Left cardiac atrium (tissue), 4 donors: ENCODE data around the gene SDK1. TPM values are rescaled to one million over a fixed set of nuclear protein-coding genes. Genes with fewer than 3 reads are reported as not detected.

Source experiments
- ATAC-seq, 2 donors: fragments of 200-7000 bp; cut with Tn5 transposase; one replicate each; pipeline ENCODE4 v1.9.1; 2020; ENCODE audit warnings: mild to moderate bottlenecking in 2 of 2, moderate library complexity in 2 of 2
- DNase-seq: peaks from one replicate; pipeline ENCODE4 v3.0.0-alpha.2; 2020
- intact Hi-C, 2 donors: fragments of 100-400 bp; cut with DNase I; formaldehyde crosslinking; loops; one replicate each; pipeline versions ENCODE4 v1.14.1 to v1.15.1; 2022 to 2023
- total RNA-seq, 2 donors: library from RNA; stranded (reverse); fragmentation: NEBNext Ultra II Directional; extraction: Animal tissue kit (Norgen Biotek cat#: 25700); gene quantifications; one replicate each; pipeline ENCODE4 v1.2.1, GENCODE V29; 2021
- donor health status: DM: no; HTN: yes; CAD: no.
- donor health status: DM: no; HTN: yes; CAD: no; lungs with severe emphysema.
- donor health status: DM: yes; HTN: yes; CAD: no.
- donor health status: Dilated cardiomyopathy.

Gene SDK1
- total RNA-seq, 2 donors from 2014 or later, result 2.0 to 2.8 TPM

GRCh38 chr7:3488829-3489228 is 187.8 kb downstream of the SDK1 start:
- intact Hi-C loops, result no loop called here
- DNase-seq (no peak), ATAC-seq (no peak)

GRCh38 chr7:3493499-3493898 is 192.4 kb downstream of the SDK1 start:
- DNase-seq (no peak), ATAC-seq (peak in 1 of 2 donors; percentile 73)
- intact Hi-C loops, result no loop called here

GRCh38 chr7:3494947-3495346 is 193.9 kb downstream of the SDK1 start:
- ATAC-seq (no peak), DNase-seq (no peak)
- intact Hi-C loops, result no loop called here

GRCh38 chr7:3495530-3495929 is 194.5 kb downstream of the SDK1 start:
- intact Hi-C loops, result no loop called here
- ATAC-seq, result peak; percentile 60 to 74
- no peak for DNase-seq

- no peak for DNase-seq
- intact Hi-C loops, result no loop called here
Observed at GRCh38 chr7:3495954-3496353, 194.9 kb downstream of the SDK1 start.

GRCh38 chr7:3497796-3498195 is 196.7 kb downstream of the SDK1 start:
- DNase-seq, result no peak
- intact Hi-C loops, result no loop called here
- ATAC-seq, result no peak

More at GRCh38 chr7:3495954-3496353, 194.9 kb downstream of the SDK1 start:
- peak in 1 of 2 donors; percentile 36 for ATAC-seq

- ATAC-seq (no peak), DNase-seq (no peak)
- intact Hi-C loops, result no loop called here
Observed at GRCh38 chr7:3501671-3502070, 200.6 kb downstream of the SDK1 start.

- DNase-seq (no peak), ATAC-seq (no peak)
- intact Hi-C loops, result no loop called here
Observed at GRCh38 chr7:3504384-3504783, 203.3 kb downstream of the SDK1 start.

- ATAC-seq (no peak), DNase-seq (no peak)
- intact Hi-C loops, result no loop called here
Observed at GRCh38 chr7:3510101-3511020, 209.3 kb downstream of the SDK1 start.

GRCh38 chr7:3517344-3517743 is 216.3 kb downstream of the SDK1 start:
- ATAC-seq (no peak), DNase-seq (no peak)
- intact Hi-C loops, result no loop called here

- intact Hi-C loops, result no loop called here
- DNase-seq, result no peak
- ATAC-seq, result no peak
Observed at GRCh38 chr7:3518546-3518945, 217.5 kb downstream of the SDK1 start.

GRCh38 chr7:3520206-3520605 is 219.2 kb downstream of the SDK1 start:
- intact Hi-C loops, result no loop called here
- DNase-seq, result no peak
- no peak for ATAC-seq

- intact Hi-C loops, result no loop called here
- DNase-seq (no peak), ATAC-seq (no peak)
Observed at GRCh38 chr7:3527496-3528124, 226.6 kb downstream of the SDK1 start.

GRCh38 chr7:3533040-3533439 is 232.0 kb downstream of the SDK1 start:
- ATAC-seq (no peak), DNase-seq (no peak)
- intact Hi-C loops, result no loop called here

- ATAC-seq, result peak in 1 of 2 donors; percentile 67
- intact Hi-C loops, result no loop called here
- no peak for DNase-seq
Observed at GRCh38 chr7:3537210-3537875, 236.3 kb downstream of the SDK1 start.

- intact Hi-C loops, result no loop called here
- ATAC-seq (no peak), DNase-seq (no peak)
Observed at GRCh38 chr7:3538041-3538440, 237.0 kb downstream of the SDK1 start.

- ATAC-seq (no peak), DNase-seq (no peak)
- intact Hi-C loops, result no loop called here
Observed at GRCh38 chr7:3540456-3541220, 239.6 kb downstream of the SDK1 start.

GRCh38 chr7:3544202-3544601 is 243.2 kb downstream of the SDK1 start:
- DNase-seq, result no peak
- no peak for ATAC-seq
- intact Hi-C loops, result no loop called here

- DNase-seq (no peak), ATAC-seq (no peak)
- intact Hi-C loops, result no loop called here
Observed at GRCh38 chr7:3548815-3549214, 247.8 kb downstream of the SDK1 start.
